ENCODE data around the gene GPATCH4.

GRCh38 chr1:156550346-156550745, 50.9 kb downstream of the GPATCH4 start:
- TF ChIP-seq CTCF (IDR thresholded peaks at IDR 0.05): no peak
- TF ChIP-seq EZH2 (IDR thresholded peaks at IDR 0.05; ENCODE audit: borderline replicate concordance, insufficient read depth, low read depth, low read length, poor library complexity, severe bottlenecking): no peak
